ENCODE results near the gene STPG3.
"Not testable (repeated sequence)": the region's sequence is repeated elsewhere in the genome, so short reads cannot be mapped to it uniquely, and the experiment has no call there.

Gene STPG3

GRCh38 chr9:137234055-137234697 is 16.9 kb upstream of the STPG3 start:
- DNase-seq: no peak

GRCh38 chr9:137234758-137235423 is 16.2 kb upstream of the STPG3 start:
- DNase-seq: no peak

- no peak for DNase-seq
Observed at GRCh38 chr9:137235424-137236237, 15.5 kb upstream of the STPG3 start.

DNA sequence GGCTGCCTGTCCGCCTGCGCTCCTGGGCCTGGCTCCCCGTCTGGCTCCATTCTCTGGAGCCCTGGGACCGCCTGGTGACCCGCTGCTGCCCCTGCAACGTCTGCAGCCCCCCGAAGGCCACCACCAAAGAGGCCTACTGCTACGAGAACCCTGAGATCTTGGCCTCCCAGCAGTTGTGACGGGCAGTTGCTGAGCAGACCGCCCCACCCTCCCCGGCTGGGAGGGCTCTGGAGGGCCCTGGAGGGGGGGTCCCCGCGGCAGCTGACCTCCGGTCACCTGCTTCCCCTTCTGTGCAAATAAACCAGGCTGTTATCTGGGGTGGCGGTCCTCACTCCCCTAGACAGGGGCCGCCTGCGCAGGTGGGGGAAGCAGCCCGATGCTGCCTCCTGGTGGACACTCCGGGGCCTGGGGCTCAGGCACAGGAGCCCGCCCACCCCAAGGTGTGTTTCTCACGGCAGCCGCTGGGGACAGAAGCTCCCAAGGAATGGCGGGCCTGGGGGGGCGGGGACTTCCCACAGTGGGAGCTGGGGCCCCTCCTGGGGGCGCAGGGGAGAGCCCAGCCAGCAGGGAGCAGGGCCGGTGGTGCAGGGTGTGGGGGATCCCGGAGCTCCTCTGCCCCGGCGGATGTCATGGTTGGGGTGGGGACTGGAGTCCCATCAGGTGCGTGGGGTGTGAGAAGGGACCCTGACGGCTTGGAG is 14.7 kb upstream of the STPG3 start:
- DNase-seq: peak; percentile 82

DNA sequence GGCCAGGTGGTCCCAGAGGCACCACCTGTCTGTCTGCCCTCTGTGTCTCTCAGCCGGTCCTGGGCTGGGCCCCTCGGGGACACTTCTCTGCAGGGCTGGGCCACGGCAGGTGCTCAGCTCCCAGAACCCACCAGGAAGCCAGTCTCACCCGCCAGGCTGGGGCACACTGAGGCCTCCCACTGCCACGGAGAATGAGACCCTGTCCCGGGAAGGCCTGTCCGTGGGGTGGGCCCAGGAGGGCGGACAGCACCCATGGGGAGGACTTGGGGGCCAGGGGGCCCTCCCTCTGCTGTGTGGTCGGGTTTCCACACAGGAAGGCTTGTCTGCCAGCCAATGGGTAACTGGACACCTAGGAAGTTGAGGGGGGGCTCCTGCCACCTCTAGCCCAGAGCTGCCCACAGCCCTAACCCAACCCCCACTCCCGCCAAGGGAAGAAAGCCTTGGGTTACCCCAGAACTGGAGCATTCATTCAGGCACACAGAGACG is 14.1 kb upstream of the STPG3 start:
- DNase-seq: no peak

- DNase-seq: peak; percentile 47
Observed at GRCh38 chr9:137237759-137238726, 13.0 kb upstream of the STPG3 start.

DNA sequence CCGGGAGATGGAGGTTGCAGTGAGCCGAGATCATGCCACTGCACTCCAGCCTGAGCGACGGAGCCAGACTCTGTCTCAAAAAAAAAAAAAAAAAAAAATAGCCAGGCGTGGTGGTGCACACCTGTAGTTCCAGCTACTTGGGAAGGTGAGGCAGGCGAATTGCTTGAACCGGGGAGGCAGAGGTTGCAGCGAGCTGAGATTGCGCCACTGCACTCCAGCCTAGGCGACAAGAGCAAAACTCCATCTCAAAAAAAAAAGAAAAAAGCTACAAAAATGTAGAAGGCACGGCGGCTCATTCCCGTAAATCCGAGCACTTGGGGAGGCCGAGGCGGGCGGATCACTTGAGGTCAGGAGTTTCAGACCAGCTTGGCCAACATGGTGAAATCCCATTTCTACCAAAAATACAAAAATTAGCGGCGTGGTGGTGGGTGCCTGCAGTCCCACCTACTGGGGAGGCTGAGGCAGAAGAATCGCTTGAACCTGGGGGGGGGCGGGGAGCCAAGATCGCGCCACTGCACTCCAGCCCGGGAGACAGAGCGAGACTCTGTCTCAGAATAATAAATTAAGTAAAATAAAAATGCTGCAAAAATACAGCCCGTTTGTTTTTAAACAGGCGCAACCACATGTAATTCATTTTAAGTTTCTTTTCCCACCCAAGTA is 11.4 kb upstream of the STPG3 start:
- not testable (repeated sequence) for DNase-seq

- DNase-seq: peak; percentile 71
Observed at GRCh38 chr9:137240318-137240840, 10.7 kb upstream of the STPG3 start.

DNA sequence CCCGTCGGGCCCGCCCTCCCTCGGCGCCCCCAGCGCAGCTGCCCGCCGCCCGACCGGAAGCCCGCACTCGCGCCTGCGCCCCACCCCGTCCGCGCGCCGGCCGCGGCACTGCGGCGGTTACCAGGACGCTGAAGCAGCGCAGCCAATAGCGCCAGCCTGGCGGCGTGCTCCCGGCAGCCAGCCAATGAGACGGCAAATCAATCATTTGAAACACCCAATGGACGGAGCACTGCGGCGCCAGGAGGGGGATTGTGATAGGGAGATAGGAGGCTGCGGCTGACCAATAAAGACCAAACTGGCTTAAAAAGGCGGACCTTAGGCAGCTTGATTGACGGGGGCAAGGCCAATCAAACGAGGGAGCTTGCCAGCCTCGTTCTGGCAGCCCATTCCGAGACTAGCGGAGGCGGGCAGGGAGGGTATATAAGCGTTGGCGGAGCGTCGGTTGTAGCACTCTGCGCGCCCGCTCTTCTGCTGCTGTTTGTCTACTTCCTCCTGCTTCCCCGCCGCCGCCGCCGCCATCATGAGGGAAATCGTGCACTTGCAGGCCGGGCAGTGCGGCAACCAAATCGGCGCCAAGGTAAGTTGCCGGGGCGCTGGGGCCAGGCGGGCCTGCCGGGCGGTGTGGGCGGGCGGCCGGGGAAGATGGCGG is 10.1 kb upstream of the STPG3 start, which contains the start of gene TUBB4B:
TSS of gene TUBB4B (plus strand) at position 447 of the 649 bp plus-strand sequence. CDS start at position 521, 74 bp downstream.
- DNase-seq: peak; percentile 99

DNA sequence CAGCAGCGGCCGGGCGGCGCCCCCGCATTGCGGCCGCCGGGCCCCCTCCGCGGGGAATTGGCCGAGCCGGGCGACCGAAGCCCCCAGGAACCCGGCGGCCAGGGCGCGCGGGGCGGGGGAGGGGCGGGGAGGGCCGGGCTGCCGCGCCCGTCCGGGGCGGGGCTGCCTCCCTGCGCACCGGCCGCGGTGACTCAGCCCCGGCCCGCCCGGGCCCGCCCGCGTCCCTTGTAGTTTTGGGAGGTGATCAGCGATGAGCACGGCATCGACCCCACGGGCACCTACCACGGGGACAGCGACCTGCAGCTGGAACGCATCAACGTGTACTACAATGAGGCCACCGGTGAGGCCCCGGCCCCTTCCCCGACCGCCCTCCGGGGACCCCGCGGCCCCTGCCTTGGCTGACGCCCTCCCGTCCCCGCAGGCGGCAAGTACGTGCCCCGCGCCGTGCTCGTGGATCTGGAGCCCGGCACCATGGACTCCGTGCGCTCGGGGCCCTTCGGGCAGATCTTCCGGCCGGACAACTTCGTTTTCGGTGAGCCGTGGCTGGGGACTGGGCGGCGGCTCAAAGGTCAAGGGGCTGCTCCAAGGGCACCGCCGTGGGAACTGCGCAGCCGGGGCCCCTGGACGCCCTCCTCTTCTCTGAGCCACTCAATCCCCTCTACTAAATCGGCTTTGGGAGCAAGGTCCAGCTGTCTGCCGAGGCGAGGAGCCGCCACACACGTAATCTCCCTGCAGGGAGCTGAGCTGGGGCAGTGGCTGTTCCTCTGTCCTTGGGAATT is 9.4 kb upstream of the STPG3 start:
- no peak for DNase-seq

- DNase-seq: no peak
Observed at GRCh38 chr9:137242269-137243203, 8.6 kb upstream of the STPG3 start.

DNA sequence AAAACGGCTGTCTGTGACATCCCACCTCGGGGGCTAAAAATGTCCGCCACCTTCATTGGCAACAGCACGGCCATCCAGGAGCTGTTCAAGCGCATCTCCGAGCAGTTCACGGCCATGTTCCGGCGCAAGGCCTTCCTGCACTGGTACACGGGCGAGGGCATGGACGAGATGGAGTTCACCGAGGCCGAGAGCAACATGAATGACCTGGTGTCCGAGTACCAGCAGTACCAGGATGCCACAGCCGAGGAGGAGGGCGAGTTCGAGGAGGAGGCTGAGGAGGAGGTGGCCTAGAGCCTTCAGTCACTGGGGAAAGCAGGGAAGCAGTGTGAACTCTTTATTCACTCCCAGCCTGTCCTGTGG is 7.8 kb upstream of the STPG3 start:
- not testable (repeated sequence) for DNase-seq

DNA sequence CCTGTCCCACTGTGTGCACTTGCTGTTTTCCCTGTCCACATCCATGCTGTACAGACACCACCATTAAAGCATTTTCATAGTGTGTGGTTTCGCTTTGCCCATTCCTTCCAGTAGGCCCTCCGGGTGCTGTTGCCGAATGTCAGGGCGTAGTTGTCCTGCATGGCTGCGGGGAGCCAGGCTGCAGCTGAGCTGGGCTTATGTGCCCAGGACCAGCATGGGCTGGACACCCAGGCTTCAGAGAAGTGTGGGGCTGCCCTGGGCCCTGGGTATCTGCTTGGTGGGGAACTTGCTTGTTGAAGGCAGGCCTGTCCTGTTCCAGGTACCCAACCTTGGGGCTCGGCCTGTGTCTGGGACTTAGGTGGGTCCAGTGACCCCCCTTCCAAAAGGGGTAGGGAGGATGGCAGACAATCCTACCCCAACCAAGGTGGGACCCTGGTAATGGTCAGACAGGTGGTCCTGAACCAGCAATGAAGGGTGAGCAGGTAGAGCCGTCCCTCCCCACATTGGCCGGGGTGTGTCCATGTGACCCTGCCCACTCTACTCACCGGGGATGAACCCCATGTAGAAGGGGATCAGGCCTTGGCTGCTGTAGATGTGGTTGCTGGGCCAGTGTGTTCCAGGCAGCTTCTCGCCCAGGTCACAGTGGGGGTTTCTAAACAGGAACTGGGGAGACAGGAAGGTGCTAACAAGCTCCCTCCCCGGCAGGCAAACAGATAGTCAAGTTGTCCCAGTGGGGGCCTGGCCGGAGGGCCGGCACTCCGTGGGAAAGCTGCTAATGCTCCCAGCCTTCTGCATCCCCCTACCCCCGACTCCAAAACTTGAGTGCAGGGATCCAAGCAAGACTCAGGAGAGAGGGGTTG is 7.2 kb upstream of the STPG3 start:
- no peak for DNase-seq

- no peak for DNase-seq
Observed at GRCh38 chr9:137244486-137245449, 6.3 kb upstream of the STPG3 start.

GRCh38 chr9:137245450-137246421 is 5.3 kb upstream of the STPG3 start:
- no peak for DNase-seq

Measured in NCI-H1092 (cell line).